Retinal pigment epithelial cell (primary cell): Measurements from ENCODE around the gene RBPJ.
"Not testable (repeated sequence)": the region's sequence is repeated elsewhere in the genome, so short reads cannot be mapped to it uniquely, and the experiment has no call there.

Source experiments
- DNase-seq: peaks from one replicate; pipeline ENCODE4 v3.0.0-alpha.2; 2010; ENCODE audit warnings: low read depth
- H3K4me3 ChIP-seq: 2 replicates; pipeline ENCODE4 v1.5.1; 2011; ENCODE audit warnings: mild to moderate bottlenecking, low read length, control low read depth, moderate library complexity
- CTCF ChIP-seq: conservative IDR thresholded peaks from 2 replicates; pipeline ENCODE4 v1.5.1; 2011; ENCODE audit warnings: low read depth, low read length, control low read depth, inconsistent platforms

RBPJ gene

DNA sequence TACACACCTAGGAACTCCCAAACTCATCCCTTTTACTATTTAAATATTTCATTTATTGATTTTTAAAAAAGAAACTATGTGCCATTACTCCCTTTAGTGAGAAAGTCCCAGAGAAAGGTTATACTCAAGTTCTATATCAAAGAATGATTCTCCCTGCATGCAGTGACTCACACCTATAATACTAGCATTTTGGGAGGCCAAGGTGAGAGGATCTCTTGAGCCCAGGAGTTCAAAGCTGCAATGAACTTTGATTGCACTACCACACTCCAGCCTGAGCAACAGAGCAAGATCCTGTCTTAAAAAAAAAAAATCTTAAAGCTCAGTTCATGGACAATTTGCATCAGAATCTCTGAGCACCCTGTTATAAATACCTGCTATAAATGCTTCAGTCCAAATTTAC is 9.2 kb upstream of the RBPJ start:
- no peak overlapping the region for H3K4me3 ChIP-seq
- no peak for TF ChIP-seq CTCF
- DNase-seq: no peak

DNA sequence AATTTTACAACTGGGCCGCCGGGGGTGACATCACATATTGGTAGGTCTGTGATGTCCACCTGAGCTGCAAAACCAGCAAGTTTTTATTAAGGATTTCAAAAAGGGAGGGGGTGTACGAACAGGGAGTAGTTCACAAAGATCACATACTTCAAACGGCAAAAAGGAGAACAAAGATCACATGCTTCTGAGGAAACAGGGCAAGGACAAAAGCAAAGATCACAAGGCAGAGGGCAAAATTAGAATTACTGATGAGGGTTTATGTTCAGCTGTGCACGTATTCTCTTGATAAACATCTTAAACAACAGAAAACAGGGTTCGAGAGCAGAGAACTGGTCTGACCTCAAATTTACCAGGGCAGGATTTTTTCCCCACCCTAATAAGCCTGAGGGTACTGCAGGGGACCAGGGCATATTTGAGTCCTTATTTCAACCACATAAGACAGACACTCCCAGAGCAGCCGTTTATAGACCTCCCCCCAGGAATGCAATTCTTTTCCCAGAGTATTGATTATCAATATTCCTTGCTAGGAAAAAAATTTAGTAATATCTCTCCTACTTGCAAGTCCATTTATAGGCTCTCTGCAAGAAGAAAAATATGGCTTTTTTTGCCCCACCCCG is 5.4 kb upstream of the RBPJ start:
- not testable (repeated sequence) for H3K4me3 ChIP-seq, DNase-seq

GRCh38 chr4:26317766-26318165 is 3.0 kb upstream of the RBPJ start:
- no peak for TF ChIP-seq CTCF
- no peak for DNase-seq
- H3K4me3 ChIP-seq: no peak overlapping the region

GRCh38 chr4:26319467-26319948 is 1.3 kb upstream of the RBPJ start:
- TF ChIP-seq CTCF: peak; percentile 4
- H3K4me3 ChIP-seq: peak overlapping the region; percentile 95
- peak; percentile 99 for DNase-seq

- H3K4me3 ChIP-seq: peak overlapping the region; percentile 95
- DNase-seq: no peak
- no peak for TF ChIP-seq CTCF
Observed at GRCh38 chr4:26319949-26320537, 771 bp upstream of the RBPJ start.

GRCh38 chr4:26321373-26322221 is 783 bp downstream of the RBPJ start:
- no peak for TF ChIP-seq CTCF
- no peak for DNase-seq
- H3K4me3 ChIP-seq: peak overlapping the region; percentile 95

DNA sequence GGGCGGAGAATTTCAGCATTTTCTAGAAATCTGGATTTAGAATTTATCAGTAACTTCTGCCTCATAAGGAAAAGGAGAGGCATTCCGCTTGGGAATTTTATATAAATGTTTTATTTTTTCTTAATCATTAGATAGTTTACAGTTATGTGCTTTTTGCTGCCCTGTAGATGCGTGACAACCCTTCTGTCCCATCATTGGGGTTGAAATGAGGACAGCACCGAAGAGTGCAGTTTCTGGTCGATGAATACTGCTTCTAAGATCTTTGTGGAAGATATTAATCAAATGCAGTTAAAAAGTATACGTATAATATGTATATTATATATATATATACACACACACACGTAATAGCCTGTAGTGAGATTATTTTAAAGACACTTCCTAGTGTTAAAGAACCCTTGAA is 1.5 kb downstream of the RBPJ start:
- no peak for TF ChIP-seq CTCF
- H3K4me3 ChIP-seq: peak overlapping the region; percentile 95

More for the DNA sequence above, 1.5 kb downstream of the RBPJ start:
- DNase-seq: no peak
